Esophagus squamous epithelium (tissue), 4 donors: ENCODE results near the gene OR4D5.

Experiments
- POLR2A ChIP-seq, 4 donors: fragments of 450-650 bp; IDR thresholded peaks; one replicate each; pipeline ENCODE4 v1.6.1; 2017; ENCODE audit warnings: antibody characterized with exemption in 4 of 4, mild to moderate bottlenecking in 4 of 4, moderate library complexity in 3 of 4
- TF ChIP-seq, protein P1 (sequence below), 6 experiments: fragments of 450-650 bp in 4 of 6; fragments of 200-600 bp in 2 of 6; sonication (generic) in 2 of 6; IDR thresholded peaks; one replicate each; pipeline ENCODE4 v1.5.1; 2016 to 2019; ENCODE audit warnings: antibody characterized with exemption in 6 of 6, mild to moderate bottlenecking in 4 of 6, moderate library complexity in 4 of 6

DNA sequence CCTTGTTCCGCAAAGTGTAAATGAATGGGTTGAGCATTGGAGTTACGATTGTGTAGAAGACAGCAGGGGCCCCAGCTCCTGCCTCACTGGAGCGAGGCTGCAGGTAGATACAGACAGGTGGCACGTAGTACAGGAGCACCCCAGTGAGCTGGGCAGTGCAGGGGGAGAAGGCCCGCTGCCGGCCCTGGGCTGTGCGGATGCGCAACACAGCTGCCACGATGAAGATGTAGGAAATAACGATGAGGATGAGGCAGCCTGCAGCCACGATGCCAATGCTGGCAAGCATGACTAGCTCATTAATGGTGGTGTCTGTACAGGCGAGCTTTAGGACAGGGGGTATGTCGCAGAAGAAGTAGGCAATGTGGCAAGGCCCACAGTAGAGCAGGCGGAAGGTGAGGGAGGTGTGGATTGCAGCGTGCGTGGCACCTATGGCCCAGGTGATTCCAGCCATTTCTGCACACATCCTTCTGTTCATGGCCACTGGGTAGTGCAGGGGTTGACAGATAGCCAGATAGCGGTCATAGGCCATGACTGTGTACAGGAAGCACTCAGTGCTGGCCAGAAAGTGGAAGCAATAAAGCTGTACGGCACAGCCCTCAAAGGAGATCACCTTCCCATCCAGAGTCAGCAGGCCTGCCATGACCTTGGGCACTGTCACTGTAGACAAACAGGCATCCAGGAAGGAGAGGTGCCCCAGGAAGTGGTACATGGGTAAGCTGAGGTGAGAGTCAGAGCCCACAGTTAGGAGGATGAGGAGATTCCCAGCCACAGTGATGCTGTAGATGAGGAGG lies 37.5 kb downstream of the OR4D5 start:
- TF ChIP-seq, protein P1, sequence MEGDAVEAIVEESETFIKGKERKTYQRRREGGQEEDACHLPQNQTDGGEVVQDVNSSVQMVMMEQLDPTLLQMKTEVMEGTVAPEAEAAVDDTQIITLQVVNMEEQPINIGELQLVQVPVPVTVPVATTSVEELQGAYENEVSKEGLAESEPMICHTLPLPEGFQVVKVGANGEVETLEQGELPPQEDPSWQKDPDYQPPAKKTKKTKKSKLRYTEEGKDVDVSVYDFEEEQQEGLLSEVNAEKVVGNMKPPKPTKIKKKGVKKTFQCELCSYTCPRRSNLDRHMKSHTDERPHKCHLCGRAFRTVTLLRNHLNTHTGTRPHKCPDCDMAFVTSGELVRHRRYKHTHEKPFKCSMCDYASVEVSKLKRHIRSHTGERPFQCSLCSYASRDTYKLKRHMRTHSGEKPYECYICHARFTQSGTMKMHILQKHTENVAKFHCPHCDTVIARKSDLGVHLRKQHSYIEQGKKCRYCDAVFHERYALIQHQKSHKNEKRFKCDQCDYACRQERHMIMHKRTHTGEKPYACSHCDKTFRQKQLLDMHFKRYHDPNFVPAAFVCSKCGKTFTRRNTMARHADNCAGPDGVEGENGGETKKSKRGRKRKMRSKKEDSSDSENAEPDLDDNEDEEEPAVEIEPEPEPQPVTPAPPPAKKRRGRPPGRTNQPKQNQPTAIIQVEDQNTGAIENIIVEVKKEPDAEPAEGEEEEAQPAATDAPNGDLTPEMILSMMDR (IDR thresholded peaks at IDR 0.05) = no peak
- TF ChIP-seq POLR2A (IDR thresholded peaks at IDR 0.05) = no peak
